GM18507 (cell line): ENCODE results near the gene PCDHA3.
"Not testable (repeated sequence)": the region's sequence is repeated elsewhere in the genome, so short reads cannot be mapped to it uniquely, and the experiment has no call there.

ENCODE experiments used
- DNase-seq: peaks from one replicate; pipeline ENCODE4 v3.0.0; 2011; ENCODE audit warnings: low read depth; ENCODE audit not compliant: insufficient read length; ENCODE audit errors: extremely low spot score
- FAIRE-seq: peaks from 2 replicates; lab custom pipeline; 2011; peaks lifted over from hg19 to GRCh38; lab: Jason Lieb, UNC

The PCDHA3 gene

GRCh38 chr5:140808241-140808888 lies 7.5 kb downstream of the PCDHA3 start:
- DNase-seq, FAIRE-seq: not testable (repeated sequence)

GRCh38 chr5:140808889-140809291 lies 8.0 kb downstream of the PCDHA3 start:
- FAIRE-seq = no peak
- no peak for DNase-seq

GRCh38 chr5:140821375-140822280 lies 20.8 kb downstream of the PCDHA3 start, which contains the start of gene PCDHA5:
Gene PCDHA5 (plus strand): TSS chr5:140821613.
- FAIRE-seq (no peak), DNase-seq (no peak)

DNA sequence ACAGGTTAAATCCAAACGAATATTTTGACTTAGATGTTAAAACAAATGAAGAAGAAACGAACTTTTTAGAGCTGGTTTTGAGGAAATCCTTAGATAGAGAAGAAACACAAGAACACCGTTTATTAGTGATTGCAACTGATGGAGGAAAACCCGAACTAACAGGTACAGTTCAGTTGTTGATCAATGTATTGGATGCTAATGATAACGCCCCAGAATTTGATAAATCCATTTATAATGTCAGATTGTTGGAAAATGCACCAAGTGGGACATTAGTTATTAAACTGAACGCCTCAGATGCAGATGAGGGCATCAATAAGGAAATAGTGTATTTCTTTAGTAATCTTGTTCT lies 21.4 kb downstream of the PCDHA3 start:
- DNase-seq (no peak), FAIRE-seq (no peak)

- not testable (repeated sequence) for FAIRE-seq
Observed at GRCh38 chr5:140822969-140823368, 22.1 kb downstream of the PCDHA3 start.

GRCh38 chr5:140823475-140823874 lies 22.6 kb downstream of the PCDHA3 start:
- no peak for DNase-seq
- FAIRE-seq = no peak

More at GRCh38 chr5:140822969-140823368, 22.1 kb downstream of the PCDHA3 start:
- DNase-seq = not testable (repeated sequence)

DNA sequence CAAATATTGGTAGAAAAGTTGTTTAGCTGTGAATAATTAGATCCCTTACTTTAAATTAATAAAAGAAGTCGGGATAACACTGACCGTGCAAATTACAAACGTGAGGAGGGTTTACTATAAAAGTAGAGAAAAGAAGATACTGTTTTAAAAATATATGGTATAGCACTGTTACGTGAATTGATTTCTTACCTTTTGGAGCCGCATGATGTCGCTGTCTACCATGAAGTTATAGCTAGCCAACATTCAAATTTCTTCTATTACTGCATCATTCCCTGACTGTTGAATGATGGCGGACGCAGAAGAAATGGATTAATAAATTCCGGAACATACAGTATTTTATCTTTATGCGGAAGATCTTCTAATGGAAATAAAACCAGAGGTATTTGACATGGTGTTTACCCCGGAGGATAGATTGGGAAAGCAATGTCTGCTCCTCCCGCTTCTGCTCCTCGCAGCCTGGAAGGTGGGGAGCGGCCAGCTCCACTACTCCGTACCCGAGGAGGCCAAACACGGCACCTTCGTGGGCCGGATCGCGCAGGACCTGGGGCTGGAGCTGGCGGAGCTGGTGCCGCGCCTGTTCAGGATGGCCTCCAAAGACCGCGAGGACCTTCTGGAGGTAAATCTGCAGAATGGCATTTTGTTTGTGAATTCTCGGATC lies 27.0 kb downstream of the PCDHA3 start, which contains the start of gene PCDHA6:
PCDHA6 (plus strand) TSS at position 257 of the 658 bp plus-strand sequence; CDS start at position 389, 132 bp downstream.
- FAIRE-seq = no peak
- DNase-seq = no peak

DNA sequence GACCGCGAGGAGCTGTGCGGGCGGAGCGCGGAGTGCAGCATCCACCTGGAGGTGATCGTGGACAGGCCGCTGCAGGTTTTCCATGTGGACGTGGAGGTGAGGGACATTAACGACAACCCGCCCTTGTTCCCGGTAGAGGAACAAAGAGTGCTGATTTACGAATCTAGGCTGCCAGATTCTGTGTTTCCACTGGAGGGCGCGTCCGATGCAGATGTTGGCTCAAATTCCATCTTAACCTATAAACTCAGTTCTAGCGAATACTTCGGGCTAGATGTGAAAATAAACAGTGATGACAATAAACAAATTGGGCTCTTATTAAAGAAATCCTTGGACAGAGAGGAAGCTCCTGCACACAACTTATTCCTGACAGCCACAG lies 27.5 kb downstream of the PCDHA3 start:
- DNase-seq (no peak), FAIRE-seq (no peak)

DNA sequence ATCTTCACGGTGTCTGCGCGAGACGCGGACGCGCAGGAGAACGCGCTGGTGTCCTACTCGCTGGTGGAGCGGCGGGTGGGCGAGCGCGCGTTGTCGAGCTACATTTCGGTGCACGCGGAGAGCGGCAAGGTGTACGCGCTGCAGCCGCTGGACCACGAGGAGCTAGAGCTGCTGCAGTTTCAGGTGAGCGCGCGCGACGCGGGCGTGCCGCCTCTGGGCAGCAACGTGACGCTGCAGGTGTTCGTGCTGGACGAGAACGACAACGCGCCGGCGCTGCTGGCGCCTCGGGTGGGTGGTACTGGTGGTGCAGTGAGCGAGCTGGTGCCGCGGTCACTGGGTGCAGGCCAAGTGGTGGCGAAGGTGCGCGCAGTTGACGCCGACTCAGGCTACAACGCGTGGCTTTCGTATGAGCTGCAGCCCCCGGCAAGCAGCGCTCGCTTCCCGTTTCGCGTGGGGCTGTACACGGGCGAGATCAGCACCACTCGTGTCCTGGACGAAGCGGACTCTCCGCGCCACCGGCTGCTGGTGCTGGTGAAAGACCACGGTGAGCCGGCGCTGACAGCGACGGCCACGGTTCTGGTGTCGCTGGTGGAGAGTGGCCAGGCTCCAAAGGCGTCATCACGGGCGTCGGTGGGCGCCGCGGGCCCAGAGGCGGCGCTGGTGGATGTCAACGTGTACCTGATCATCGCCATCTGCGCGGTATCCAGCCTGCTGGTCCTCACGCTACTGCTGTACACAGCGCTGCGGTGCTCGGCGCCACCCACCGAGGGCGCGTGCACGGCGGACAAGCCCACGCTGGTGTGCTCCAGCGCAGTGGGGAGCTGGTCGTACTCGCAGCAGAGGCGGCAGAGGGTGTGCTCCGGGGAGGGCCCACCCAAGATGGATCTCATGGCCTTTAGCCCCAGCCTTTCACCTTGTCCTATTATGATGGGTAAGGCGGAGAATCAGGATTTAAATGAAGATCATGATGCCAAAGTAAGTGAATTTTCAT lies 28.9 kb downstream of the PCDHA3 start:
- DNase-seq, FAIRE-seq: not testable (repeated sequence)

DNA sequence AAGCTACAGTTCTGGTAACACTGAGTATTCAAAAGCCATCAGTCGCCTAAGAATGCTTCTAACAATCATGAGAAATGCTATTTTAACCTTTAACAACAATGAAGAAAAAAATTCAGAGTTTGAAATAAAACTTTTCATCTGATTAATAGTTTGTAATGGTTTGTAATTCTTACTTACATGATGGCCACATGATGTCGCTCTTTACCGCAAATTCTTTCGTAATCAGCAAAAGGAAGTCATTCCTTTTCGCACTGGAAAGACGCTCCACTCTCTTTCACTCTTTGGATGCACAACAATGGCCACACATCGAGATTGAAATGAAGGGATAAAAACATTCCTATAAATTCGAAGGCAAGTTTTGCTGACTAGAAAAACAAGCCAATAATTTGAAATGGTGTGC lies 33.1 kb downstream of the PCDHA3 start, which contains the start of gene PCDHA7:
PCDHA7 (plus strand) TSS at position 277 of the 400 bp plus-strand sequence; CDS start at position 392, 115 bp downstream.
- no peak for DNase-seq

DNA sequence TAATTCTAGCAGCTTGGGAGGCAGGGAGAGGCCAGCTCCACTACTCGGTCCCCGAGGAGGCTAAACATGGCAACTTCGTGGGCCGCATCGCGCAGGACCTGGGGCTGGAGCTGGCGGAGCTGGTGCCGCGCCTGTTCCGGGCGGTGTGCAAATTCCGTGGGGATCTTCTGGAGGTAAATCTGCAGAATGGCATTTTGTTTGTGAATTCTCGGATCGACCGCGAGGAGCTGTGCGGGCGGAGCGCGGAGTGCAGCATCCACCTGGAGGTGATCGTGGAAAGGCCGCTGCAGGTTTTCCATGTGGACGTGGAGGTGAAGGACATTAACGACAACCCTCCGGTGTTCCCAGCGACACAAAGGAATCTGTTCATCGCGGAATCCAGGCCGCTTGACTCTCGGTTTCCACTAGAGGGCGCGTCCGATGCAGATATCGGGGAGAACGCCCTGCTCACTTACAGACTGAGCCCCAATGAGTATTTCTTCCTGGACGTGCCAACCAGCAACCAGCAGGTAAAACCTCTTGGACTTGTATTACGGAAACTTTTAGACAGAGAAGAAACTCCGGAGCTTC lies 33.7 kb downstream of the PCDHA3 start:
- not testable (repeated sequence) for DNase-seq, FAIRE-seq

More for the DNA sequence above, 33.1 kb downstream of the PCDHA3 start, which contains the start of gene PCDHA7:
- FAIRE-seq = no peak

- no peak for DNase-seq
- FAIRE-seq = no peak
Observed at GRCh38 chr5:140835622-140836510, 35.0 kb downstream of the PCDHA3 start.

DNA sequence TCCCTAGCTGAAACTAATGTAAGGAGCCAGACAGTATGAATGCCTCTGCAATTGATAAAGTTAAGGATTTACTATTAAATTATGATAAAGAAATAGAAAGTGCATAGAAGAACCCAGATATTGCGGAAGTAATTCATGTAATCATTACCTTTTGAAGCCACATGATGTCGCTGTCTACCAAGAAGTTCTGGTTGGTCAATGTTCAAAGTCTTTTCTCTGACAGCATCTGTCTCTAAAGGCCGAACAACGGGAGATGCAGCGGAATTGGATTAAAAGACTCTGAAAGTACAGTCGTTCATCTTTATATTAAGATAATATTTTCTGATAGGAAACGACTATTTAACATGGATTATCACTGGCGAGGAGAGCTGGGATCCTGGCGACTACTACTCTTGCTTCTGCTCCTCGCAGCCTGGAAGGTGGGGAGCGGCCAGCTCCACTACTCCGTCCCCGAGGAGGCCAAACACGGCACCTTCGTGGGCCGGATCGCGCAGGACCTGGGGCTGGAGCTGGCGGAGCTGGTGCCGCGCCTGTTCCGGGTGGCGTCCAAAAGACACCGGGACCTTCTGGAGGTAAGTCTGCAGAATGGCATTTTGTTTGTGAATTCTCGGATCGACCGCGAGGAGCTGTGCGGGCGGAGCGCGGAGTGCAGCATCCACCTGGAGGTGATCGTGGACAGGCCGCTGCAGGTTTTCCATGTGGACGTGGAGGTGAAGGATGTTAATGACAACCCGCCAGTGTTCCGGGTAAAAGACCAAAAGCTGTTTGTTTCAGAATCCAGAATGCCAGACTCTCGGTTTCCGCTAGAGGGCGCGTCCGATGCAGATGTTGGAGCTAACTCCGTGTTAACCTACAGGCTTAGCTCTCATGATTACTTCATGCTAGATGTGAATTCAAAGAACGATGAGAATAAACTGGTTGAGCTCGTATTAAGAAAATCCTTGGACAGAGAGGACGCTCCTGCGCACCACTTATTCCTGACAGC lies 40.4 kb downstream of the PCDHA3 start, which contains the start of gene PCDHA8:
PCDHA8 (plus strand) TSS at position 210 of the 985 bp plus-strand sequence; CDS start at position 345, 135 bp downstream.
- DNase-seq = no peak
- no peak for FAIRE-seq

DNA sequence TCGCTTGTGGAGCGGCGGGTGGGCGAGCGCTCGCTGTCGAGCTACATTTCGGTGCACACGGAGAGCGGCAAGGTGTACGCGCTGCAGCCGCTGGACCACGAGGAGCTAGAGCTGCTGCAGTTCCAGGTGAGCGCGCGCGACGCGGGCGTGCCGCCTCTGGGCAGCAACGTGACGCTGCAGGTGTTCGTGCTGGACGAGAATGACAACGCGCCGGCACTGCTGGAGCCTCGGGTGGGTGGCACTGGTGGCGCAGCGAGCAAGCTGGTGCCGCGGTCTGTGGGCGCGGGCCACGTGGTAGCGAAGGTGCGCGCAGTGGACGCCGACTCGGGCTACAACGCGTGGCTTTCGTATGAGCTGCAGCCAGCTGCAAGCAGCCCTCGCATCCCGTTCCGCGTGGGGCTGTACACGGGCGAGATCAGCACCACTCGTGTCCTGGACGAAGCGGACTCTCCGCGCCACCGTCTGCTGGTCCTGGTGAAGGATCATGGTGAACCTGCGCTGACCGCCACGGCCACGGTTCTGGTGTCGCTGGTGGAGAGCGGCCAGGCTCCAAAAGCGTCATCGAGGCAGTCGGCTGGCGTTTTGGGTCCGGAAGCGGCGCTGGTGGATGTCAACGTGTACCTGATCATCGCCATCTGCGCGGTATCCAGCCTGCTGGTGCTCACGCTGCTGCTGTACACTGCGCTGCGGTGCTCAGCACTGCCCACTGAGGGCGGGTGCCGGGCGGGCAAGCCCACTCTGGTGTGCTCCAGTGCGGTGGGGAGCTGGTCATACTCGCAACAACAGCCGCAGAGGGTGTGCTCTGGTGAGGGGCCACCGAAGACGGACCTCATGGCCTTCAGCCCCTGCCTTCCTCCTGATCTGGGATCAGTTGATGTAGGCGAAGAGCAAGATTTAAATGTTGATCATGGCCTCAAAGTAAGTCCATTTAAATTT lies 42.2 kb downstream of the PCDHA3 start:
- no peak for FAIRE-seq
- no peak for DNase-seq
